Esophagus squamous epithelium (tissue), 5 donors: Measurements from ENCODE around the gene KIAA1217. TPM values are rescaled to one million over a fixed set of nuclear protein-coding genes. Genes with fewer than 3 reads are reported as not detected.

Experiments used
- DNase-seq: peaks from one replicate; lab custom pipeline; 2025; lab: John Stamatoyannopoulos, UW
- H3K27ac ChIP-seq, 4 donors: fragments of 200-600 bp; sonication (generic); one replicate each; pipeline ENCODE4 v1.5.1; 2016 to 2019; ENCODE audit warnings: mild to moderate bottlenecking in 1 of 4
- H3K27me3 ChIP-seq, 4 donors: fragments of 200-600 bp; sonication (generic); 1 replicate in 3 of 4; 2 replicates in 1 of 4; pipeline versions ENCODE4 v1.5.1 to v1.6.0; 2017 to 2021; ENCODE audit warnings: antibody characterized with exemption in 1 of 4
- H3K36me3 ChIP-seq, 3 donors: fragments of 200-600 bp; sonication (generic); one replicate each; pipeline ENCODE4 v1.5.1; 2016 to 2019
- H3K4me1 ChIP-seq, 3 donors: fragments of 200-600 bp; sonication (generic); one replicate each; pipeline ENCODE4 v1.5.1; 2017 to 2019
- H3K4me3 ChIP-seq, 4 donors: fragments of 200-600 bp; sonication (generic); 1 replicate in 3 of 4; 2 replicates in 1 of 4; pipeline ENCODE4 v1.5.1; 2016 to 2019; ENCODE audit warnings: mild to moderate bottlenecking in 2 of 4, moderate library complexity in 1 of 4
- H3K9me3 ChIP-seq, 3 donors: fragments of 200-600 bp; sonication (generic); one replicate each; pipeline ENCODE4 v1.5.1; 2016 to 2019
- CTCF ChIP-seq, 6 experiments: fragments of 450-650 bp in 4 of 6; fragments of 200-600 bp in 2 of 6; sonication (generic) in 2 of 6; IDR thresholded peaks; one replicate each; pipeline ENCODE4 v1.5.1; 2016 to 2019; ENCODE audit warnings: antibody characterized with exemption in 6 of 6, mild to moderate bottlenecking in 4 of 6, moderate library complexity in 4 of 6
- POLR2A ChIP-seq, 4 donors: fragments of 450-650 bp; IDR thresholded peaks; one replicate each; pipeline ENCODE4 v1.6.1; 2017; ENCODE audit warnings: antibody characterized with exemption in 4 of 4, mild to moderate bottlenecking in 4 of 4, moderate library complexity in 3 of 4
- WGBS, 2 donors: methylation state at CpG; one replicate each; pipeline ENCODE4 v1.1.5; 2018; 5-methylcytosine and 5-hydroxymethylcytosine counted together
- intact Hi-C: fragments of 100-400 bp; cut with DNase I; formaldehyde crosslinking; loops from one replicate; pipeline ENCODE4 v1.15.0; 2022
- total RNA-seq, 4 donors: library from RNA; depleted of rRNA; stranded (reverse); fragments of >200 nt; gene quantifications; one replicate each; pipeline ENCODE4 v1.1.0, GENCODE V29; 2016
- donor health status: DM: yes; HTN: yes; CAD: no.

The KIAA1217 gene
- total RNA-seq, 4 donors from 2014 or later: 56.2 to 67.6 (median 66.2) TPM

DNA sequence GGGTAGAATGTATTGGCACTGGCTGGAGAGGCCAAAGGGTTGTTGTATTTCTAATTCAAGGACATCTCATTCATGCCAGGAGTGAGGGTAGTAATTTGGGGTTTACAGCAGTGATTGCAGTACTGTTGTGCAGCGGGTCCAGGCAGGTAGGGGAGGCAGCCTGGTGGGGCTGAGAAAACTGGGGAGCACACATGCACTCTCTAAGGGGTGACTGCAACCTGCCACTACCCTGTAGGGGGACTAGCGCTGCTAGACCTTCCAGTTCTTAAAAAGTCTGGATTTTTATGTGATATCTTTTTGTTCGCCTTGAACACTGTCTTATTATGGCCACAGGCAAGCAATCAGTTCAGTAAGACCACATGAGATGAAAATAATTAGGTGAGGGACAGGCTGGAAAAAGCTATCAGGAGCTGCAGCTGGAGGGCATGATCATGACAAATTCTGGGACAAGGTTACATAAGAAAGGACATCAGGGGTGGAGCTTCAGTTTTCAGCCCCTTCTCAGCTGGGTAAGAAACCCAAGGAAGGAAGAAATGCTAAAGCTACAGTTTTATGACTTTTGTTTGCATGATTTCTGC, 365.7 kb downstream of the KIAA1217 start:
- H3K4me1 ChIP-seq: no peaks in the 10 kb centered on the region
- no peak overlapping the region for H3K4me3 ChIP-seq
- H3K36me3 ChIP-seq: no peaks in the 10 kb centered on the region
- H3K9me3 ChIP-seq: no peaks in the 10 kb centered on the region
- no peak overlapping the region for H3K27ac ChIP-seq
- WGBS, 2 donors: 75 to 88% methylated on average over 3 of the region's 3 CpGs
- no peak for DNase-seq
- intact Hi-C loops: no loop called here
- peaks cover 0 to 8% (median 0%) of the 10 kb centered on the region in 4 donors for H3K27me3 ChIP-seq
- TF ChIP-seq CTCF (IDR thresholded peaks at IDR 0.05) (no peak), POLR2A (IDR thresholded peaks at IDR 0.05) (no peak)

DNA sequence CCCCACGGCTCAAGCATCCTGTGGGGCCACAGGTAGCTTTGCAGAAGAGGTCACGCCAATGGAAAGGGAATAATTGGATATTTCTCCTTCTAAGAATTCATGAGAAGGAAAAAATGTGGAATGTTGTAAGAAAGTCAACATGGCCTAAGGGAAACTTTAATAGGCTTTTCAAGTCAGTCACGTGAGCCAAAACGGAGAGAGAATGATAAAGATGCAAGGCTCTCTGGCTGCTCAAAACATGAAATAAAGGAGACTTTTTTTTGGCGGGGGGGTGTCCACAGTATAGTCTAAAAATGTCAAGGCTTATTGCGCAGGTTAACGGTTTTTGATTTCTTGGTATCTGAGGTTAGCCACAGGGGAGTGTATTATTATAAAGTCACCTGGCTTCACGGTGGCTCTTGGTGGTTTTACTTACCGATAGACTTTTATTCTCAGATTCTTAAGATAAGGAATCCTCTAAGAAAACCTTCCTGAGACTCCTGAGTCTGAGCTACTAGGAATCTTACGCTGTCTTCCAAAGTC, 366.6 kb downstream of the KIAA1217 start:
- Histone ChIP-seq H3K36me3 (no peaks in the 10 kb centered on the region), H3K27ac (no peak overlapping the region), H3K4me1 (no peaks in the 10 kb centered on the region), H3K4me3 (no peak overlapping the region), H3K27me3 (peaks cover 0 to 8% (median 0%) of the 10 kb centered on the region in 4 donors), H3K9me3 (no peaks in the 10 kb centered on the region)
- intact Hi-C loops: no loop called here
- TF ChIP-seq POLR2A (IDR thresholded peaks at IDR 0.05) (no peak), CTCF (IDR thresholded peaks at IDR 0.05) (no peak)
- 58 to 67% methylated on average over 10 of the region's 10 CpGs for WGBS, 2 donors
- DNase-seq: no peak

DNA sequence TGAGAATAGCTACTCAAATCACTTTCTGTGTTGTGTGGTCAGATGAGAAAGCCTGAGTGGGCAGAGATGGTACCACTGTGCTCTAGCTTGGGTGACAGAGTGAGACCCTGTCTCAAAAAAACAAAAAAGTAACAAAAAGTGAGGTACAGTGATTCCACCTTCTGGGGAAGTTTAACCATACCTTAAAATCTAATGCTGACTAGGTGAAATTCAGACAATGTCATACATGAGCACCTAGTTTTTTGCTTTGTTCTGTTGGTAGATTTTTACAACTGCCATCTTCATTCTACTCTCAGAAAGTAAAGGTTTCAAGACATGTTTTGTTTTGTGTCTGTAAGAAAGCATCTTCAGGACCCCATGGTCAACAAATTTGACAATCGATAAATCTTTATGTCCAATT, 370.5 kb downstream of the KIAA1217 start:
- no peak for DNase-seq
- H3K27ac ChIP-seq: no peak overlapping the region
- no peak overlapping the region for H3K4me3 ChIP-seq
- intact Hi-C loops: no loop called here
- peaks cover 0 to 22% (median 0%) of the 10 kb centered on the region in 3 donors for H3K36me3 ChIP-seq
- TF ChIP-seq POLR2A (IDR thresholded peaks at IDR 0.05) (no peak), CTCF (IDR thresholded peaks at IDR 0.05) (no peak)
- H3K9me3 ChIP-seq: no peaks in the 10 kb centered on the region
- WGBS, 2 donors: 96 to 100% methylated on average over 1 of the region's 1 CpG
- no peaks in the 10 kb centered on the region for H3K4me1 ChIP-seq
- H3K27me3 ChIP-seq: no peaks in the 10 kb centered on the region

GRCh38 chr10:24579906-24580305, 371.0 kb downstream of the KIAA1217 start:
- Histone ChIP-seq H3K9me3 (no peaks in the 10 kb centered on the region), H3K4me1 (no peaks in the 10 kb centered on the region), H3K27ac (no peak overlapping the region), H3K27me3 (no peaks in the 10 kb centered on the region), H3K4me3 (no peak overlapping the region), H3K36me3 (peaks cover 0 to 27% (median 0%) of the 10 kb centered on the region in 3 donors)
- no peak for DNase-seq
- TF ChIP-seq CTCF (IDR thresholded peaks at IDR 0.05): no peak
- no peak for TF ChIP-seq POLR2A (IDR thresholded peaks at IDR 0.05)
- 68 to 74% methylated on average over 4 of the region's 4 CpGs for WGBS, 2 donors
- intact Hi-C loops: no loop called here

DNA sequence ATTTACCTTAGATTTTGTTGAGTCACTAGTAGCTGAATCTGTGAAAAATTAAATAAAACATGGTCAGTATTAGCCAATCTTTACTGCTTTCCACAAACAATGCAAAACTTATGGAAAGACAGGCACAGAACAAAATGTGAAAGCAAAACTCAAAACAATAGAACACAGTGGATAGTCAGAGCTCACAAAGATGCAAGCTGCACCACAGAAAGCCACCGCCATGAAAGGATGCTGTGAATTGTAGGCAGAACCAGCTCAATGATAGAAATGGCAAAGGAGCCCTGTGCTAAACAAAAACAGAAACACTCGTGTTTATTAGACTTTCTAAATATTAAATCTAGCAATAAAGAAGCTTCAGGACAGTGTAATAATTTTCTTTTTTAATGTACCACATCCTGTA, 380.3 kb downstream of the KIAA1217 start:
- Histone ChIP-seq H3K9me3 (no peaks in the 10 kb centered on the region), H3K4me3 (no peak overlapping the region), H3K27me3 (no peaks in the 10 kb centered on the region), H3K36me3 (peaks cover 0 to 100% (median 8%) of the 10 kb centered on the region in 3 donors), H3K4me1 (no peaks in the 10 kb centered on the region), H3K27ac (no peak overlapping the region)
- DNase-seq: no peak
- no peak for TF ChIP-seq CTCF (IDR thresholded peaks at IDR 0.05)
- no peak for TF ChIP-seq POLR2A (IDR thresholded peaks at IDR 0.05)
- 89 to 91% methylated on average over 2 of the region's 2 CpGs for WGBS, 2 donors
- intact Hi-C loops: no loop called here
